ENCODE data around the gene TRIM2.

TRIM2 gene

DNA sequence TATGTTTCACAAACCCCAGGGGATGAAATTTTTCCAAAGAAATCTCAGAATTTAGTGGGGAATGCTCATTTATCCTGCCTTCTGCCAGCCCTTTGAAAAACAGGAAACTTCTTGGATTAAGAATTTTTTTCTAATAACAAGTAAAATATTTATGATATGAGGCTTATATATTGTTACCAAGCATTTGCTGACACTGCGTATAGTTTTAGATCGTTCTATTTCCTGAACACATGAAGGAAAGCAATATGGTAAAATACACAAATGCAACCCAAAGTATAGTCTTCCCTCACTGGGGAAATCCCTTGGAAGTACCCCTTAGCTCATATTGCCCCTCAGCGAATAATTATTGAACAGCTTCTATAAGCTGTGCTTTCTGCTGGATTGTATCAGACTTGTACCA is 85.9 kb downstream of the TRIM2 start:
- TF ChIP-seq CTCF (IDR thresholded peaks at IDR 0.05; ENCODE audit: low read depth, low read length): no peak

DNA sequence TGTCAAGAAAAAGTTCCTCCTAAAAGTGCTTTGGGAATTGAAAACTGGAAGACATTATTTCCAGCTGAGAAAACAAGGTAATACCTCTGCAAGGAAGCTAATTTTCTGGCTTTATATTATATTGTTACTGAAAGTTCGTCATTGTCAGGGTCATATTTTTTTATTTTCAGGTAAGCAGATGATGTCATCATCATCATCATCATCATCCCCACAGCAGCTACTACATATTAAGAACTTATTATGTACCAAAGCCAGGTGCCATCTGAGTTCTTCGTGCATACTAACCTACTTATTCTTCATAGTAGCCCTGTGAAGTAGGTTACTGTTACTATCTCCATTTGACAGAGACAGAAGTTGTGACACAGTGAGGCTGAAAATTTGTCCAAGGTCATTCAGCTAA is 87.3 kb downstream of the TRIM2 start:
- H3K4me3 ChIP-seq (ENCODE audit: low read depth, low read length): no peak overlapping the region
- TF ChIP-seq CTCF (IDR thresholded peaks at IDR 0.05; ENCODE audit: low read depth, low read length): no peak

More for the DNA sequence above, 85.9 kb downstream of the TRIM2 start:
- no peak overlapping the region for H3K4me3 ChIP-seq (ENCODE audit: low read depth, low read length)

GRCh38 chr4:153292897-153293741 is 88.9 kb downstream of the TRIM2 start:
- TF ChIP-seq CTCF (IDR thresholded peaks at IDR 0.05; ENCODE audit: low read depth, low read length): no peak

DNA sequence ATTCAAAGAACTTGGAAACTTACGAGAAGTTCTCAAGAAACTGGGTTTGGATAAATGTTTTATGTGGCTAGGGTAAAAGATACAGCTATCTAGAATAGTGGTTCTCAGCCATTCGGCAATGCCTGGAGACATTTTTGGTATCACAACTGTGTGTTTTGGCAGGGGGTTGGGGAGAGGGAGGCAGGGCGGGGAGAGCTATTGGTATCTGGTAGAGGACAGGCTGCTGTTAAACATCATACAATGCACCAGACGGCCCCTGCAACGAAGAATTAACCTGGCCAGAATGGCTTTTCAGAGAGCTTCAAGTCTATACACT is 89.5 kb downstream of the TRIM2 start:
- TF ChIP-seq CTCF (IDR thresholded peaks at IDR 0.05; ENCODE audit: low read depth, low read length): no peak
- no peak overlapping the region for H3K4me3 ChIP-seq (ENCODE audit: low read depth, low read length)

More at GRCh38 chr4:153292897-153293741, 88.9 kb downstream of the TRIM2 start:
- H3K4me3 ChIP-seq (ENCODE audit: low read depth, low read length): no peak overlapping the region

DNA sequence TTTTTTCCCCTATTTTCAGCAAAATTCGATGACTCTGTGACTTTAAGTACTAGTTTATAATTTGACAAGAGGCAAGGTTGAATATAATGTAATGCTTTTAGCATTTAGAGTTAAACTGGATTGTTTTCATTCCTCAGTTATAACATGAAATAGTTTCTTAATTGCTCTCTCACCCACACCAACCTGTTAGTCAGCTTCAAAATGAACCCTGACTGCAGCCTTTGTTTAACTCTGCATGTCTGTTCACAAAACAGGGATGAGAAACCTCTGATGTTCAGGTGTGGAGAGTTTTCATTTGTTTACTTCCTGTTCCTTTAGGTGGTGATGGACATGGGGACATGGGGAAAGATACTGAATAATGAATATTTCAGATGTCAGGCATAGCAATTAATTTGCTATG is 90.4 kb downstream of the TRIM2 start:
- TF ChIP-seq CTCF (IDR thresholded peaks at IDR 0.05; ENCODE audit: low read depth, low read length): no peak
- no peak overlapping the region for H3K4me3 ChIP-seq (ENCODE audit: low read depth, low read length)

- no peak overlapping the region for H3K4me3 ChIP-seq (ENCODE audit: low read depth, low read length)
- TF ChIP-seq CTCF (IDR thresholded peaks at IDR 0.05; ENCODE audit: low read depth, low read length): no peak
These were observed 91.0 kb downstream of the TRIM2 start for GRCh38 chr4:153295131-153295755.

All from WI38 (cell line).